Heart left ventricle (tissue), 13 donors: ENCODE measurements around the gene SLC24A5.

Source experiments
- POLR2A ChIP-seq, 2 donors: fragments of 450-650 bp; IDR thresholded peaks; one replicate each; pipeline ENCODE4 v1.6.1; 2017; ENCODE audit warnings: antibody characterized with exemption in 2 of 2, mild to moderate bottlenecking in 2 of 2, moderate library complexity in 2 of 2
- TF ChIP-seq, protein P1 (sequence below), 12 donors: fragments of 200-600 bp; sonication (generic) in 4 of 12; IDR thresholded peaks; one replicate each; pipeline versions ENCODE4 v1.5.0 to v1.8.0; 2018 to 2022; ENCODE audit warnings: antibody characterized with exemption in 12 of 12, mild to moderate bottlenecking in 5 of 12
- donor health status: ischemic (EF 13 %, LVEDD 7.1; RV severe dilation, severe dysfunction).
- donor health status: DM: no; HTN: yes; CAD: no.
- donor health status: DM: no; HTN: no; CAD: no.
- donor health status: ischemic (EF 25% LVEDD 6.9; RV normal size, moderate dysfunction).
- donor health status: ischemic (EF 25% LVEDD 5.7; RV mildly dilated, moderate dysfunction).
- donor health status: ischemic (EF 35%, LVEDD 5.7; RV mildly dilated, moderate dysfunction).
- donor health status: nonischemic (EF 11% LVEDD 7.7; RV severe dilation, severe dysfunction).
- donor health status: DM: yes; HTN: yes; CAD: no.
- donor health status: PGD.
- donor health status: ischemic (EF 29% LVEDD 5.4; RV normal size, mild dysfunction).
- donor health status: nonischemic (EF 23%, LVEDD 6.1; RV moderate dilation, normal function).

DNA sequence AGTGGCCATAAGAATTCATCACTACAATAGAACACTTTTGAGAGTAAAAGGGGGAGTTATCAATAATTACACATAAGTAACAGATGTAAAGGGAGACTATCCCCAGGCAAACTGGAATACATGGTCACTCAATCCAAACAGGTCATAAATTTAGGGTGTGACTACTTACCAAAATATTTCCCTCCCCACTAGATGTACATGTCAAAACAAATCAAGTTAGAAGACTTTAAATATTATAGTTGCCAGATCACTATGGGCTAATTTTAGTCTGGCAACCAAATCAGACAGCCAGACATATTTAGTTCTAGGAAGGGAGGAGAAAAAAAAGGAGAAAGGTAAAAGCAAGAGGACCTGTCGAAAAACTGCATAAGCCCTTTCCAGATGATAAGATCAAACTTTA, 23.1 kb downstream of the SLC24A5 start:
- TF ChIP-seq, protein P1, sequence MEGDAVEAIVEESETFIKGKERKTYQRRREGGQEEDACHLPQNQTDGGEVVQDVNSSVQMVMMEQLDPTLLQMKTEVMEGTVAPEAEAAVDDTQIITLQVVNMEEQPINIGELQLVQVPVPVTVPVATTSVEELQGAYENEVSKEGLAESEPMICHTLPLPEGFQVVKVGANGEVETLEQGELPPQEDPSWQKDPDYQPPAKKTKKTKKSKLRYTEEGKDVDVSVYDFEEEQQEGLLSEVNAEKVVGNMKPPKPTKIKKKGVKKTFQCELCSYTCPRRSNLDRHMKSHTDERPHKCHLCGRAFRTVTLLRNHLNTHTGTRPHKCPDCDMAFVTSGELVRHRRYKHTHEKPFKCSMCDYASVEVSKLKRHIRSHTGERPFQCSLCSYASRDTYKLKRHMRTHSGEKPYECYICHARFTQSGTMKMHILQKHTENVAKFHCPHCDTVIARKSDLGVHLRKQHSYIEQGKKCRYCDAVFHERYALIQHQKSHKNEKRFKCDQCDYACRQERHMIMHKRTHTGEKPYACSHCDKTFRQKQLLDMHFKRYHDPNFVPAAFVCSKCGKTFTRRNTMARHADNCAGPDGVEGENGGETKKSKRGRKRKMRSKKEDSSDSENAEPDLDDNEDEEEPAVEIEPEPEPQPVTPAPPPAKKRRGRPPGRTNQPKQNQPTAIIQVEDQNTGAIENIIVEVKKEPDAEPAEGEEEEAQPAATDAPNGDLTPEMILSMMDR (IDR thresholded peaks at IDR 0.05) = no peak
- no peak for TF ChIP-seq POLR2A (IDR thresholded peaks at IDR 0.05)
